Measurements from ENCODE around the gene EYS. TPM values are rescaled to one million over a fixed set of nuclear protein-coding genes. Genes with fewer than 3 reads are reported as not detected.

Gene EYS
- total RNA-seq, 2 experiments from 2014 or later, result not detected

DNA sequence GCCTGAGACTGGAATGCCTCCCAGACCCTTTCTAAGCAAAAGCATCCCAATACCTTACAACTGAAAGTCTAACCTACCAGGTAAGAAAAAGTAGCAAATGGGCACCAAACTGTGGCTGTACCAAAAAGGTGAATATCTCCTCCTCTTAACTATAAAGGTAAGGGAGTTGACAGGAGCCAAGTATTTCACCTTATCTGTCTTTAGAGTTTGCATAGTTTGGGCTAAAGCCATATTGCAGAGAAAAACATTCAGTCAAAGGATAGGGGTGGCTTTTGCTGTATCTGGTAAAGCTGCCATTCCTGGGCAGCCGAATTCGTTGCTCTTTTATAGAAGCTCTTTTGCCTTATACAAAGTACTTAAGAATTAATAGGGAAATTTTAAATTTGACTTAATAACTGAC, 2033.3 kb downstream of the EYS start:
- Histone ChIP-seq H3K4me1 (ENCODE audit: insufficient read depth, low read length) (no peaks in the 10 kb centered on the region), H3K9me3 (ENCODE audit: control insufficient read depth in 1 of 2, insufficient read depth in 1 of 2, low read length in 2 of 2) (no peaks in the 10 kb centered on the region), H3K27me3 (ENCODE audit: control insufficient read depth in 1 of 2, insufficient read depth in 2 of 2, low read length in 2 of 2) (no peaks in the 10 kb centered on the region), H3K27ac (ENCODE audit: low read depth in 1 of 2, low read length in 2 of 2) (no peak overlapping the region), H3K4me3 (ENCODE audit: low read length) (no peak overlapping the region), H3K36me3 (ENCODE audit: insufficient read depth, low read length) (peaks cover 7% of the 10 kb centered on the region)
- no peak for ATAC-seq (ENCODE audit: poor library complexity)
- ChIA-PET POLR2A (no interaction called here), CTCF (no interaction called here)
- no peak overlapping the region for H3K4me3 Mint-ChIP-seq
- no peak for DNase-seq
- peaks cover 47% of the 10 kb centered on the region for H3K36me3 Mint-ChIP-seq (ENCODE audit: low read depth)
- H3K27me3 Mint-ChIP-seq, result no peaks in the 10 kb centered on the region
- no peaks in the 10 kb centered on the region for H3K9me3 Mint-ChIP-seq
- intact Hi-C loops (cut with DNase I, micrococcal nuclease), result loop anchor here in 1 of 2 experiments (2.0 kb wide), 1 partner anchor 13 kb away; no protein-coding TSS in a partner anchor
- no peak overlapping the region for H3K27ac Mint-ChIP-seq
- H3K4me1 Mint-ChIP-seq (ENCODE audit: low read depth), result peaks cover 41% of the 10 kb centered on the region
- TF ChIP-seq, protein P1, sequence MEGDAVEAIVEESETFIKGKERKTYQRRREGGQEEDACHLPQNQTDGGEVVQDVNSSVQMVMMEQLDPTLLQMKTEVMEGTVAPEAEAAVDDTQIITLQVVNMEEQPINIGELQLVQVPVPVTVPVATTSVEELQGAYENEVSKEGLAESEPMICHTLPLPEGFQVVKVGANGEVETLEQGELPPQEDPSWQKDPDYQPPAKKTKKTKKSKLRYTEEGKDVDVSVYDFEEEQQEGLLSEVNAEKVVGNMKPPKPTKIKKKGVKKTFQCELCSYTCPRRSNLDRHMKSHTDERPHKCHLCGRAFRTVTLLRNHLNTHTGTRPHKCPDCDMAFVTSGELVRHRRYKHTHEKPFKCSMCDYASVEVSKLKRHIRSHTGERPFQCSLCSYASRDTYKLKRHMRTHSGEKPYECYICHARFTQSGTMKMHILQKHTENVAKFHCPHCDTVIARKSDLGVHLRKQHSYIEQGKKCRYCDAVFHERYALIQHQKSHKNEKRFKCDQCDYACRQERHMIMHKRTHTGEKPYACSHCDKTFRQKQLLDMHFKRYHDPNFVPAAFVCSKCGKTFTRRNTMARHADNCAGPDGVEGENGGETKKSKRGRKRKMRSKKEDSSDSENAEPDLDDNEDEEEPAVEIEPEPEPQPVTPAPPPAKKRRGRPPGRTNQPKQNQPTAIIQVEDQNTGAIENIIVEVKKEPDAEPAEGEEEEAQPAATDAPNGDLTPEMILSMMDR (IDR thresholded peaks at IDR 0.05), result no peak

DNA sequence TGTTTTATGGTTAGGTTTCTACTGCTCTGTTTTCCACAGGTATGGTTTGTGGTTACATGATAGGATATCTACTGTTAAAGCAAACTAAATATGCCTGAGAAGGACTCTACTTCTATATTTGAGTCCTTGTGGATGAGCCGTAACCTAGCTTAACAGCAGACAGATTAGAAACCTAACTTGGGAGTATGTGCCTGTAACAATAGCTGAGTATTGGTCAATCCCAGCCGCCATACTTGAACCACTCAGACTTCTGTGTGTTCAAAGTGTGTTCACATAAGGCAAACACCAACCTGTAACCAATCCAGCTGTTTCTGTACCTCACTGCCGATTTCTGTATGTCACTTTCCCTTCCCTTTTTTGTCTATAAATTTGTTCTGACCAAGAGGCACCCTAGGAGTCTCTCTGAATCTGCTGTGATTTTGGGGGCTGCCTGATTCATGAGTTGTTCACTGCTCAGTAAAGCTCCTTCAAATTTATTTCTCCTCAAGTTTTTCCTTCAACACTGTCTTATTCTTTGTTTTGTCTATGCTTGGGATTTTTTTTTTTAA, 2034.4 kb downstream of the EYS start:
- TF ChIP-seq, protein P1 (IDR thresholded peaks at IDR 0.05), result no peak
- Histone ChIP-seq H3K27ac (ENCODE audit: low read depth in 1 of 2, low read length in 2 of 2) (no peak overlapping the region), H3K36me3 (ENCODE audit: insufficient read depth, low read length) (peaks cover 11% of the 10 kb centered on the region), H3K4me1 (ENCODE audit: insufficient read depth, low read length) (no peaks in the 10 kb centered on the region), H3K9me3 (ENCODE audit: control insufficient read depth in 1 of 2, insufficient read depth in 1 of 2, low read length in 2 of 2) (no peaks in the 10 kb centered on the region), H3K27me3 (ENCODE audit: control insufficient read depth in 1 of 2, insufficient read depth in 2 of 2, low read length in 2 of 2) (no peaks in the 10 kb centered on the region), H3K4me3 (ENCODE audit: low read length) (no peak overlapping the region)
- no peak for ATAC-seq (ENCODE audit: poor library complexity)
- ChIA-PET POLR2A (no interaction called here), CTCF (interaction anchor here (1.0 kb wide), 1 partner anchor 37 kb away, joined by 4 read pairs; the partner anchor contains the start of gene PHF3)
- no peak for DNase-seq
- no peaks in the 10 kb centered on the region for H3K9me3 Mint-ChIP-seq
- H3K27ac Mint-ChIP-seq, result no peak overlapping the region
- intact Hi-C loops (cut with DNase I, micrococcal nuclease), result no loop called here
- no peaks in the 10 kb centered on the region for H3K27me3 Mint-ChIP-seq
- peak overlapping the region; percentile 4 for H3K4me3 Mint-ChIP-seq
- peaks cover 46% of the 10 kb centered on the region for H3K4me1 Mint-ChIP-seq (ENCODE audit: low read depth)
- H3K36me3 Mint-ChIP-seq (ENCODE audit: low read depth), result peaks cover 48% of the 10 kb centered on the region

- CTCF ChIA-PET, result no interaction called here
- peaks cover 59% of the 10 kb centered on the region for H3K4me1 Mint-ChIP-seq (ENCODE audit: low read depth)
Measured at GRCh38 chr6:63671098-63671754, 2035.8 kb downstream of the EYS start.

More at GRCh38 chr6:63671098-63671754, 2035.8 kb downstream of the EYS start:
- Histone ChIP-seq H3K27me3 (ENCODE audit: control insufficient read depth in 1 of 2, insufficient read depth in 2 of 2, low read length in 2 of 2) (no peaks in the 10 kb centered on the region), H3K4me1 (ENCODE audit: insufficient read depth, low read length) (no peaks in the 10 kb centered on the region), H3K36me3 (ENCODE audit: insufficient read depth, low read length) (peaks cover 11% of the 10 kb centered on the region), H3K9me3 (ENCODE audit: control insufficient read depth in 1 of 2, insufficient read depth in 1 of 2, low read length in 2 of 2) (no peaks in the 10 kb centered on the region), H3K4me3 (ENCODE audit: low read length) (no peak overlapping the region), H3K27ac (ENCODE audit: low read depth in 1 of 2, low read length in 2 of 2) (no peak overlapping the region)
- DNase-seq (no peak), ATAC-seq (ENCODE audit: poor library complexity) (no peak)
- Mint-ChIP-seq H3K9me3 (no peaks in the 10 kb centered on the region), H3K27ac (peak overlapping the region; percentile 15), H3K36me3 (ENCODE audit: low read depth) (peaks cover 54% of the 10 kb centered on the region), H3K27me3 (no peaks in the 10 kb centered on the region), H3K4me3 (no peak overlapping the region)
- POLR2A ChIA-PET, result no interaction called here
- TF ChIP-seq, protein P1 (IDR thresholded peaks at IDR 0.05), result no peak
- intact Hi-C loops (cut with DNase I, micrococcal nuclease), result no loop called here
